HG03108 (cell line): ENCODE measurements around the gene NNAT.
"Not testable (repeated sequence)": the region's sequence is repeated elsewhere in the genome, so short reads cannot be mapped to it uniquely, and the experiment has no call there.

ENCODE experiments used
- ATAC-seq: cut with Tn5 transposase; IDR thresholded peaks from one replicate; pipeline ENCODE4 v1.9.1; 2021; ENCODE audit warnings: moderate library complexity; ENCODE audit not compliant: unreplicated experiment

Gene NNAT, protein sequence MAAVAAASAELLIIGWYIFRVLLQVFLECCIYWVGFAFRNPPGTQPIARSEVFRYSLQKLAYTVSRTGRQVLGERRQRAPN

DNA sequence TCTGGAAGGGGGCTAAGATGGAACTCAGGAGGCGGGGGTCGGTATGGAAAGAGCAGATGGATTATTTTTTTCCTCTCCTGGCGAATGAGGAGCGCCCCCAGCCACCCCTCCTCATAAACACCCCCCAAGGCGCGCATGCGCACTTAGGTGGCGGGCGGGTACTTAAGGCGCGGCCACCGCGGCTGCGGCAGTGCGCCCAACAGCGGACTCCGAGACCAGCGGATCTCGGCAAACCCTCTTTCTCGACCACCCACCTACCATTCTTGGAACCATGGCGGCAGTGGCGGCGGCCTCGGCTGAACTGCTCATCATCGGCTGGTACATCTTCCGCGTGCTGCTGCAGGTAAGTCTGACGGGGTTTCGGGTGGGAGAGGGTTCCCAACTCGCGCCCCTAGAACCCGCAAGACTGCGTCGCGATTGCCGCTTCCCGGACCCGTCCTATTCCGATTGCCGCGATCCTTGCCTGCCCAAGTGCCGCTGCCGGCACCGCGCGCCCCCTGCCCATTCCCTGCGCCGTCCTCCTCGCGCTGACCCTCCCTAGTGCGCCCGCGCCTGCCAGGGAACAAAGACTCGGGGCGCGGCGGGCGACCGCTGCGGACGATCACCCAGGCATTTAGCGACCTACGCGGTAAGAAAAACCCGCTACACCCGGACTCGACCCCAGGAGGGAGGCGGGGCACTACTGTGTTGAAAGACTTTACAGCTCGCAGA is at the start of gene NNAT:
Gene NNAT (plus strand): TSS at position 190 of the 711 bp plus-strand sequence. CDS start 82 bp downstream, at position 272.
- no peak for ATAC-seq

DNA sequence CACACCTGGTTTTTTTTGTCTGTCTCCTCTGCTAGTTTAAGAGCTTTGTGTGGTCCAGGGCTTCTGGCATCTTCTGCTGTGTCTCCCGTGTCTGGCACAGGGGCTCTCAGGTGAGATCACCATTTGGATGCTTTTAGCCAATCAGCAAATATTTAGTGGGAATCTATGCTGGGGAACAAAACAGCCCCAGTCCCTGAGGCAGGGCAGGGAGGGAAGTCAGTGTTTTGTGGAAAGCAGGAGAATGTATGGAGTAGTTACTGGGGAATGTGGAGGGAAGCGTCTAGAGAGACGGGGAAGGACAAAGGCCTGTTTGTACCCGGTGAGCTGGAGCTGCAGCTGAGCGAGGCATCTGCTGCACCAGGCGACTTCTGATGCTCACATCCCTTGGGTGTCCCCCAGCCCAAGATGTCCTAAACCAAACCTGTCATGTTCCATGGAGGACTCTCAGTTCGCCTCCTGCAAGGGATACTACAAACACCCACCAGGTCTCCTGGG is 49.3 kb upstream of the NNAT start:
- no peak for ATAC-seq

DNA sequence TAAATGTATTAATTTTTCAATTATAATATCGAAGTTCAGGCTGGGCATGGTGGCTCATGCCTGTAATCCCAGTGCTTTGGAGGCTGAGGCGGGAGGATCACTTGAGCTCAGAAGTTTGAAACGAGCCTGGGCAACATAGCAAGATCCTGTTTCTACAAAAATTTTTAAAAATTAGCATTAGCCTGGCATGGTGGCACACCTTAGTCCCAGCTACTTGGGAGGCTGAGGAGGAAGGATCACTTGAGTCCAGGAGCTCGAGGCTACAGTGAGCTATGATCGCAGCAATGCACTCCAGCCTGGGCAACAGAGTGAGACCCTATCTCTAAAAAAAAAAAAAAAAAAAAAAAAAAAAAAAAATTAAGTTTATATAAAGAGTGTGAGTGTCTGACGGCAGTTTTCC is 48.6 kb upstream of the NNAT start:
- ATAC-seq = not testable (repeated sequence)

DNA sequence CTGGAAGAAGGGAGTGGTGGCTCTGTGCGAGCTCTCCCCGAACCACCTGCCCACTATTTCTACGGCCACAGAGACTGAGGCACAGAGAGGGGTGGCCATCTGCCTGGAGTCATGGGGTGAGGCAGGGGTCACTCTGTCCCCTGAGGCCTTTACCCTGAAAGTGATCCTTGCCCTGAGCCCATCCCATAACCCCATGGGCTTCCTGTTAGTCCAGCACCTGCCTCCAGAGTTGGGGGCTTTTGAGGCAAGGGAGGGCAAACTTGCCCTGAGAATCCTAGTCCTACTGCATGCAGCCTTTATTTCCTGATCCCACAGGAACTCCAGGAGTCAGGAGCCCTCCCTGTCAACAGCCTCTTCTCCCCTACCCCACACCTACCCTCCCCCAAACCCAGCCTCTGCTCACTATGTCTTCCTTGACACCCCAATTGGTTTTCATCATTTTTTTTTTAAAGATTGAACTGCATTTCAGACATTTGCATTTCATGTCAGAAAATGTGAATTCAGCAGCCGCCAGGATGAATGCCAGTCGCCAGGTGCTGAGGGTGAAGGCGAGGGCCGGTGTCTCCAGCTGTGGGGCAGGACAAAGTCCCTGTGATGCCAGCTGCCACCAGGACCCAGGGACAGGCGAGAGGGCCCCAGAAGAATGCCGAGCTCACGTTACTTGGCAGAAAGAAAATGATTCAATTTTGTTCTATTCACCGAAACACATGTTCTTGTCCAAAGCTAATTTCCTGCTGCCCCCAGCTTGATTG is 47.6 kb upstream of the NNAT start:
- no peak for ATAC-seq

DNA sequence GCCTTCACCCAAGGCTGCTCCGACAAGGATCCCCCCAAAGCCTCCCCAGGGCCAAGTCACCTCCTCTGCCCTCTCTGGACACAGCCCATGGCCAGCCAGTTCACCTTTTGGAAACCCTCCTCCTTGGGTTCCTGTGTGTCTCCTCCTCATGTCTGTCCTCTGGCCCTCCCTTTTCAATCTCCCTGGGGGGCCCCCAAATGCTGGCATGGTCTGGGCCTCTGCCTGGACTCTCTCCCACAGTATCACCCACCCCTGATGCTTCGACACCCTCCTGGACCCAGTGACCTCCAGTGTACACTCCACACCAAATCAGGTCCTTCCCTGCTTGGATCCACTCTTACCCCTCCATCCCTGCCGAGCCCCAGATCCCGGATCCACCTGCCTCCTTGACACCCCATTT is 46.7 kb upstream of the NNAT start:
- ATAC-seq = no peak

DNA sequence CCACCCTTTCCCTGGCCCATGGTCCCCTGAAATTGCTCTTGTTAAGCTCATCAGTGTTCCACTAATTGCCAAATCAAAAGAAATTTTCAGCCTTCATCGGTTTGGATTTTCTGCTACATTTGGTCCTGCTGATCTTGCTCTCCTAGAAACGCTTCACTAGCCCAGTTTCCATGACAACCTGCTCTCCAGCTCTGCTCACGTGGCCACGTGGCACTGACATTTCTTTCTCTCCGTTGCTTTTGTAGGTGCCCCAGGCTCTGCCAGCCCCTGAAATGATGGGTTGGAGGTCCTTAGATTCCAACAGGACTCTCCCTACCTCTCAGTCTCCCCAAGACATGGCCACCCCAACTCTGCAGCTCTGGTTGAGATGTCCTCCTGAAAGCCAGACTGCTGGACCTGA is 45.8 kb upstream of the NNAT start:
- no peak for ATAC-seq

DNA sequence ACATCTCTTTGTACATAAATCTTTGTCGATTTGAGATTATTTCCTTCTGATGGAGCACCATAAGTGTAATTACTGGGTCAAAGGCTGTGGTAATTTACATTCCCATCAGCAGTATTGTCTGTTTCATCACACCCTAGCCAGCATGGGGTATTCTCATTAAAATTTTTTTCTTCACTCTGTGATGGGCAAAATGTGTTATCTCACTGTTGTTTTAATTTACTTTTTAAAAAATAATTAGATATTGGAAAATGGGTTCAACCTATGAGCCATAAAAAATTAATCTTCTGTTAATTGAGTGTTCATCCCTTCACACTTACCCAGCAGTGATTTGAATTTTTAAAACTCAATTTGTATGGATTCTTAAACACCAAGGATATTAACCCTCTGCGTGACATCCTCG is 44.0 kb upstream of the NNAT start:
- no peak for ATAC-seq

DNA sequence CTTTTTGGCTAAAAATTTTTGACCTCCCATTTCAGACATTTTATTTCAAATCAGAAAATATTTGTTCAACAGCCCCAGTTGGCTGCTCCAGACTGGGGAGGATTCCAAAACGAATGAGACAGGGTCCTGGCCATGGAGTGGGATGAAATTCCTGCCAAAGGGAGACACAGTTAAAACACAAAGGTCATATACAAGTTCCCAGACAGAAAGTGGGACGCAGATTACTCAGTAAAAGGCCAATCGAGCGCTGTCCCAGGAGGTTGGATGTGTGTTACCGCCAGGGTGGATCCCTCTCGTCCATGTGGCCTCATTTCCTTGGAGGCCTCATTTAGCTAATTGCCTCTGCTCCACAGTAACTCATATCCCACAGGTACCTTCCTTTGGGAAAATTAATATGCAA is 41.8 kb upstream of the NNAT start:
- ATAC-seq = no peak

DNA sequence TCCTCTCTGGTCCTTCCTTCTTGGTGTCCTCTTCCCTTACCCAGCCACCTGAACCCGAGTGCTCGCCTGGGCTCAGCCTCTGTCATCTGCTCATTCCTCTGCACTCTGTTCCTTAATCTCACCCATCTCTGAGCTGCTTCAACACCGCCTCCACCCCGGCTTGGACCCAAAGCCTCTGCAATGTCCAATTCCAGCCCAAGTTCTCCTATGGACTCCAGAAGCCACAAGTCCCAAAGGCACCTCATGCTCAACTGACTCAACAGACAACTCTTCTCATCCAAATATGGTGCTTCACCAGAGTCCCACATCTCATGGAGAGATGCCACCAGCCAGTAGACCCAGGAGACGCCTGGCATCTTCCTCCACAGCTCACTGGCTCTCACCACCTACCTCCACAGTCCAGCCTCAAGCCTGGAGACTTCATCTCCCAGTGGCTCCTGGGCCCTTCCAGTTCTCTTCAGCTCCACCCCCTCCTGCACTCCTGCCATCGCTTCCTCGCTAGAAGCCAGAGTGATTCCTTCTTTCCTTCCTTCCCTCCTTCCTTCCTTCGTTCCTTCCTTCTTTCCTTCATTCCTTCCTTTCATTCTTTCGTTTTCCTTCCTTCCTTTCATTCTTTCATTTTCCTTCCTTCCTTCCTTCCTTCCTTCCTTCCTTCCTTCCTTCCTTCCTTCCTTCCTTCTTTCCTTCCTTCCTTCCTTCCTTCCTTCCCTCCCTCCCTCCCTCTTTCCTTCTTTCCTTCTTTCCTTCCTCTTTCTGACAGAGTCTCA is 40.9 kb upstream of the NNAT start:
- ATAC-seq = no peak

DNA sequence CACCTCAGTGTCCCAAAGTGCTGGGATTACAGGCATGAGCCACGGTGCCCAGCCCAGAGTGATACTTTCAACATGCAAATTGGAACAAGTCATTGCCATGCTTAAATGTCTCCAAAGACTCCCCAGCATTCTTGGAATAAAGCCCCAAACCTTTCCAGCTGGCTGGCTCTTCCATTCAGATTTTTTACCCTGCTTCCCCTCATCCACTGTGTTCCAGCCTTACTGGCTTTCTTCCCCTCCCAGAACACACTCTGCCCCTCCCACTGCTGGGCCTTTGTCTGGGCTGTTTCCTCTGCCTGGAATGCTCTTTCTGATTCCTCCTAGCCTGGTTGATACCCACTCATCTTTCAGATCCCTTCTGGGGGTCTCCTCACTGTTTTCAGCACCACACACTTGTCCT is 40.1 kb upstream of the NNAT start:
- no peak for ATAC-seq

DNA sequence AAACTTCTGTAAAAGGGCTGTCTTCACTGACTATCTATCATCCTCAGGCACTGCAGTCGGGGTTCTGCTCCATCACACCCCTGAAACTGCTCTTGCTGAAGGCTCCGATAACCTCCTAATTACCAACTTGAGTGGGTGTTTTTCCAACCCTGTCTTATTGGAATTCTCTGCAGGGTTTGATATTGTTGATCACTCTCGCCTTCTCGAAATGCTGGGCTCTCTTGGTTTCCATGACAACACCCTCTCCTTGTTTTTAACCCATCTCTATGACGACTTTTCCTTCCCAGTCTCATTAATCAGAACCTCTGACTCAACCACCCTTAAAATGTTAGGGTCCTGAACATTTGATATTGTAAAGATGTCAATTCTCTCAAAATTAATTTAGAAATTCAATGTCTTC is 39.4 kb upstream of the NNAT start:
- ATAC-seq = no peak

DNA sequence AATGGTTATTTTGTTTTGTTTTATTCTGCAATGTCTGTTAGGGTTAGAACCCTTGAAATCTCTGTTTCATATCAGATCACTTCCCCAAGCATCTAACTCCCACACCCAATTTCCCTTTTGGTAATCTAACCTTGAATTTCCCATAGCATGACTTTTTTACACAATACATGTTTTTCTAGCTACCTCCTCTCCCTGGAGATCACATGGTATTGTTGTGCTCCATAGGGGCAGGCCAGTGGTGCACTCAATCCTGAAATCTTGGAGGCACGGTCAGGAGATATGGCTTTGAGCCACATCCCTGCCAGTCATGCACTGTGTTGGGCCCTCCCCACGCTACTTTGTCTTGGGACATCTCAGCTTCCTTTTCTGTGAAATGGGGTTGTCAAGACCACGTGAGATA is 36.7 kb upstream of the NNAT start:
- ATAC-seq = no peak

DNA sequence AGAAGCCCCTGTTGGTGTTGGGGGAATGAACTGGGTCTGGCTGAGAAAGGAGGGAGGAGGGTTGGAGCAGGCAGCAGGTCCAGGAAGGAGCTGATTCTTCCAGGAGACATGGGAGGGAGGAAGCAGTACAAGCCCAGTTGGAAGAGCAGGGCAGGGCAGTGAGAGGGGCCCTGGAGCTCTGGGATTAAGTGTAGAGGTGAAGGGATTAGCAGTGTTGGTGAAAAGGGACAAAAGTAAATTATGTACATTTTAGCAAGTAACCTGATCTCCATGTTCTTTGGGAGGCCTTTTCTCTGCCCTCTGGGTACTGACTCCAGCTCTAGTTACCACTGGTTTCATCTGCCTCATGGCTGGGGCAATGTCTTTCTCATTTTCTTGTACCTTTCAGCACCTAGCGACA is 34.8 kb upstream of the NNAT start:
- not testable (repeated sequence) for ATAC-seq

DNA sequence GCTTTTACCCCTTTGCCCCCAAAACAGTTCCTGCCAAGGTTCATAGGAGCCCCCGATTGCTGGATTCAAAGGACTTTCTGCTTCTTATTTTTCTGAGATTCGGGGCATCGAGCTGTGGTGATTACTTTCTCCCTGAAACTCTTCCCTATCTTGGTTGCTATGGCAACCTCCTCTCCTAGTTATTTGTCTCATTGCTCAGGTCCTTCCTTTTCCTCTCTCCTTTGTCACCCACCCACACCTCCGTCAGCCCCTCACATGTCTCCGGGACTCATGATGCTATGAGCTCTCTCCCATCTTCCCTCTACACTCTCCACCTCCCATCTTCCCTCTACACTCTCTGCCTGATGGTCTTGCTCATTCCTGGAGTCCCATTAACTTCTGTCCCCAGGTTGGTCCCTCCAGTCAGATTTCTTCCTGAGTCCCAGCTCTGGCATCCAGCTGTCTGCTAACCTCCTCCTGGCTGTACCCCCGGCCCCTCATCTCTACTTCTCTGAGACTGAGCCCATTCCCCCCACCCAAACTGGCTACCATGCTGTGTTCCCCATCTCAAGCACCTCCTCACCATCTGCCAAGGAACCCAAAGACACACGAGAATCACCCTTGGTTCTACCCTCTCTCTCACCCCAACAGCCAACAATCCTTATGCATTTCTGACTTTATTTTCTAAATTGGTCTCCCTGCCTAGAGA is 30.2 kb upstream of the NNAT start:
- ATAC-seq = no peak

DNA sequence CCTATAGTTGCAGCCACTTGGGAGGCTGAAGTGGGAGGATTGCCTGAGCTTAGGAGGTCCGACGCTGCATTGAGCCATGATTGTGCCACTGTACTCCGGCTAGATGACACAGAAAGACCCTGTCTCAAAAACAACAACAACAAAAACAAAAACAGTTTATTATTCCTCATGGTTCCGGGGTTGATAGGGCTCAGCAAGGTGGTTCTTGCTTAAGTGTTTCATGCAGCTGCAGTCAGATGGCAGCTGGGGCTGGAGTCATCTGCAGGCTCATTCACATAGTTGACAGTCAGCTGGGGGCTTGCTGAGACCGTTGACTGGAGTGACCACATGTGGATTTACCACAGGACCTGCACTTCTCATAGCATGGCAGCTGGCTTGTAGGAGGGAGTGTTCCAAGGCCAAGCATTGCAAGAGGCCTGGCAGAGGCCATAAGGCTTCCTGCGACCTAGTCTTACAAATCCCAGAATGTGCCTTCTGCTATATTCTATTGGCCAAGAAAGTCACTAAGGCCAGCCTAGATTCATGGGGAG is 28.9 kb upstream of the NNAT start:
- no peak for ATAC-seq

DNA sequence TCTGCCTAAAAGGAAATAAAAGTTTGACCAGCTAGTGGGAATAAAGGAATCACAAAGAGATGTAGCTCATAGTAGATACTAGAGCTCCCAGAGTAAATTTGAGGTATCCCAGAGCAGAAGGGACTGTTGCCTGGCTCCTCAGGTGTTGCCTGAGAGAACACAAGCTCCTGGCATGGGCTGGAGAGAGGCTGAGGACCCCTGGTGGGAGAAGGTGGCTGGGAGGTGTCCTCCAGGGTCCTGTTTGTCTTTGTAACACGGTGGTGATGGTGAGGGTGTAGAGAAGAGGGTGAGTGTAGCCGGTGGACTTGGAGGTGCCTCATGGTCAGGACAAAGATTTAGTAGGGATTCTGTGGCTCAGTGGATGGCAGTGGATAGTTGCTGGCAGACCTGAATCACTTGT is 28.1 kb upstream of the NNAT start:
- no peak for ATAC-seq

DNA sequence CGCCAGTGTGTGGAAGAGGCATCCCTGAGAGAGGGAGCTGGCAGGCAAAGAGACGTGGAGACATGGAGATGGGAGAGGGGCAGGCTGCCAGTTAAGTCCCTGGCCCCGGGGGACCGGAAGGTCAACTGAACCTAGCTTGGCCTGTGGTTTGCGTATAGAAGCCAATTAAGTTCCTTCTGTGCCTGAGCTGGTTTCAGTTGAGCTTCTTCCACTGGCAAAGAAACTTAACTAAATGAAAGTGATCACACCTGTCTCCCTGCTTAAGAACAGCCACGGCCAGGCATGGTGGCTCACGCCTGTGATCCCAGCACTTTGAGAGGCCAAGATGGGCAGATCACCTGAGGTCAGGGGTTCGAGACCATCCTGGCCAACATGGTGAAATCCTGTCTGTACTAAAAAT is 26.7 kb upstream of the NNAT start:
- no peak for ATAC-seq

DNA sequence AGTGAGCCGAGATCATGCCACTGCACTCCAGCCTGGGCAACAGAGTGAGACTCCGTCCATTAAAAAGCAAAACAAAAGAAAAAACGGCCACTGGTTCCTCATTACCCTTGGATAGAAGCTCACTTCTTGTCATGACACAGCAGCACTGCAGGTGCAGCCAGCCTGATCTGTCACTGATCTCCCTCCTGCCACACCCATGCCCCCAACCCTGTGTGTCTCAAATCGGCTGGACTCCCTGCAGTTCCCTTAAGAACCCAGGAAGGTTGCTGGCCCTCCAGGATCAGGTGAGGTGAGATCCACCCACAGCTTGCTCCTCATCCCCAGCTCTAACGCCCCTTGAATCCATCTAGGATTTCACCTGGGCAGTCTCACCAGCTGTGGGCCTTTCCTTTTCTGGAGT is 26.3 kb upstream of the NNAT start:
- ATAC-seq = no peak

DNA sequence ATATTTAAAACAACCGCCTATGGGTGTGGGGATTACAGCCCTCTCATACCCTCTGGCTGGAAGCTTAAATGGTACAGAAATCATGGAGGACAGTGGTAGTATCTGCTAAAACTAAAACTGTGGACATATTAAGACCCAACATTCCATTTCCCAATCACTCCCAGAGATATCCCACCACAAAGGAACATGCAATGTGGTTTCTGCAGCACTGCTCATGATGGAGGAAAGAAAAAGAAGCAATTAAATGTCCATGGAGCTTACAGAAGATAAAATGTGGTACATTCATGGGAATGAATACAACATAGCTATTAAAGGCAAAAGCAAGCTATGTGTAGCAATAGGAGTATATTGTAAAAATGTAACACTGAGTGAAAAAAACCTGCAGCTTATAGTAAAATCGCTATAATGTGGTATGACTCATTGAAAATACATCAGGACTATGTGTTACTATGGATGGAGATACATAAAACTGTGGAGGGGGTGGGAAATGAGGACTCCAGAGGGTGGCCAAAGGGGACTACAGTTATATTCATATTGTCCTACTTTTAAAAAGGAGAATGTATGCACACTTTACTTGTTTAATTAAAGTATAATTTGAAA is 22.9 kb upstream of the NNAT start:
- no peak for ATAC-seq

DNA sequence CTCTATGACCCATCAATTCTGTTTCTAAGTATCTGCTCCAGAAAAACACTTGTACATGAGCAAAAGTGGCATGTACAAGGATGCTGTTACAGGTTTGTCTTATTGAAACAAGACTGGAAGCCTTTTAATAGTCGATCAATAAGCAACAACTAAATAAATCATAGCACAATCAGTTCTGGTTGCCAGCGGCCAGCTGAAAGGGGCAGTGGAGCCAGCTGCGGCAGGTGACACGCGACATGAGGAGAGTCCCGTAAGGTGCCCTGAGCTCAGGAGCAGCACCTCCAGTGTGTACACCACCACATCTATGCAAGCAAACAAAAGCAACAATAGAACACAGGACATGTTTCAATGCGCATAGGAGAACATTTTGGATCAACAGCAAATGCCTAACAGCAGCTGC is 20.7 kb upstream of the NNAT start:
- ATAC-seq = no peak
